ENCODE data around the gene ZNF280C. TPM values are rescaled to one million over a fixed set of nuclear protein-coding genes. Genes with fewer than 3 reads are reported as not detected.

ZNF280C gene
- total RNA-seq, 1 donor from 2014 or later = 14.5 TPM

- H3K36me3 Mint-ChIP-seq = peaks cover 2% of the 10 kb centered on the region
- H3K27ac Mint-ChIP-seq = no peak overlapping the region
- DNase-seq (ENCODE audit: low spot score in 2 of 2, unreplicated experiment in 2 of 2) = no peak
- no peak overlapping the region for H3K4me3 Mint-ChIP-seq
- TF ChIP-seq, protein P1, sequence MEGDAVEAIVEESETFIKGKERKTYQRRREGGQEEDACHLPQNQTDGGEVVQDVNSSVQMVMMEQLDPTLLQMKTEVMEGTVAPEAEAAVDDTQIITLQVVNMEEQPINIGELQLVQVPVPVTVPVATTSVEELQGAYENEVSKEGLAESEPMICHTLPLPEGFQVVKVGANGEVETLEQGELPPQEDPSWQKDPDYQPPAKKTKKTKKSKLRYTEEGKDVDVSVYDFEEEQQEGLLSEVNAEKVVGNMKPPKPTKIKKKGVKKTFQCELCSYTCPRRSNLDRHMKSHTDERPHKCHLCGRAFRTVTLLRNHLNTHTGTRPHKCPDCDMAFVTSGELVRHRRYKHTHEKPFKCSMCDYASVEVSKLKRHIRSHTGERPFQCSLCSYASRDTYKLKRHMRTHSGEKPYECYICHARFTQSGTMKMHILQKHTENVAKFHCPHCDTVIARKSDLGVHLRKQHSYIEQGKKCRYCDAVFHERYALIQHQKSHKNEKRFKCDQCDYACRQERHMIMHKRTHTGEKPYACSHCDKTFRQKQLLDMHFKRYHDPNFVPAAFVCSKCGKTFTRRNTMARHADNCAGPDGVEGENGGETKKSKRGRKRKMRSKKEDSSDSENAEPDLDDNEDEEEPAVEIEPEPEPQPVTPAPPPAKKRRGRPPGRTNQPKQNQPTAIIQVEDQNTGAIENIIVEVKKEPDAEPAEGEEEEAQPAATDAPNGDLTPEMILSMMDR (IDR thresholded peaks at IDR 0.05; ENCODE audit: unreplicated experiment) = no peak
- peaks cover 14% of the 10 kb centered on the region for H3K9me3 Mint-ChIP-seq
- peaks cover 2% of the 10 kb centered on the region for H3K27me3 Mint-ChIP-seq (ENCODE audit: low read depth)
- H3K4me1 Mint-ChIP-seq = peaks cover 42% of the 10 kb centered on the region
Observed at GRCh38 chrX:130174937-130175336, 93.8 kb downstream of the ZNF280C start.

DNA sequence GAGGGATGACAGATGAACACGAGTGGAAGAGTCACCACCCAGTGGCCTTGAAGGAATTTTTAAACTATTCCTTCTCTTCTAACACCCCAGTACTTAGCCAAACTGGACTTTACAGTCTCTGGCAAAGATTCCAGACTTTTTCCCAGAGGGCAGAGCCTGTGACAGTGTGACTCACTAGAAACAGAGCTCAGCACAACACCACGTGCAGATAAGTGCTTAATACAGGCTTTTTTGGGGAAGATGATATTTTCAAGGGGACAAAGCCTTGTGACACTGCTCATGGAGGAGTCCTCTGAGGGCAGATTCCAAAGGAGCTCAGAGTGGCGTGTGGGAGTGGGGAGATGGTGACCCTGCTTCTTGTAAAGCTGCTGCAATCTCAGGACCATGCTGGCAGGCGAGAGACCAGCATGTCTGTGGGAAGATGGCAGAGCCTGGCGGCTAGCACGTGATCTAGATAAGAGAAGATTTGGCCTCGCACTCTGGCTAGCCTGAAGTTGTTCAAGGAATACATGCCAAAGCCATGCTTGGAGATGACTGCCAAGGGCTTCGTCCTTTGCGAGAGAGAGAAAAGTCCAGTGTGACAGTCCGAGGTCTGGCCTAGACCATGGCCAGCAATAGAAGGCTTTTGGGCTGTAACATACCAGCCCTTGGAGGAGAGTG lies 94.5 kb downstream of the ZNF280C start:
- Mint-ChIP-seq H3K27me3 (ENCODE audit: low read depth) (peaks cover 2% of the 10 kb centered on the region), H3K9me3 (peaks cover 8% of the 10 kb centered on the region), H3K4me3 (no peak overlapping the region), H3K4me1 (peaks cover 35% of the 10 kb centered on the region), H3K36me3 (peaks cover 2% of the 10 kb centered on the region), H3K27ac (peak overlapping the region; percentile 13)
- TF ChIP-seq, protein P1 (IDR thresholded peaks at IDR 0.05; ENCODE audit: unreplicated experiment) = no peak
- no peak for DNase-seq (ENCODE audit: low spot score in 2 of 2, unreplicated experiment in 2 of 2)

DNA sequence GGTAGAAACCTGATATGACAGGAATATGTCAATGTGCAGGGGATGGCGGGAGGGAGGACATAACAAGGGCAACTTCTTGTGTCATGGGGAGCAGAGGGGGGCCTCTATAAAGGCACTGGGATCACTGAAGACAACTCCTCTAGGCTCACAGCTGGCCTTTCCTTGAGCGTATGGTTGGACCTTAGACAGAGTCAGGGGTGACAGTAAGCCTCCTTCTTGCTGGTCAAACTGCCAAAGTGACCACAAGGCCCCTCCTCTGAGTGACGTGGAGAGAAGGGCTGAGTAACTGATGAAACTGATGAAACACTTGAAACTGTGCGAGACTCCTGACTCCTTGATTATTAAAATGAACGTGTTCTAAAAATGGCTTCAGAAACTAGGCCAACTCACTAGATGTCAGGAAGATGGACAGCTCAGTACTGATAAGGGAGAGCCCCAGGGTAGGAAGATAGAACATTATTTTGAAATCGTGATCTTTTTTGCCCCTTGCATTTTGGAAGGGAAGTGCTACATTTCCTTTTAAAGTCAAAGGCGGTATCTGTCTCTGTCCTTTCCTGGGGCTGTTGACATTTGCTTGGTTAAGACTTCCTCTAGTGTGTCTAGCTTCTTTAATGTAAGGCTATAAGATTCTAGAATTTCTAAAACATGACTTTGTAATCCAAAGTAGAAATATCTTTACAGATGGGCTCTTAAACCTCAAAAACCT lies 95.4 kb downstream of the ZNF280C start:
- peak overlapping the region; percentile 76 for H3K27ac Mint-ChIP-seq
- H3K4me3 Mint-ChIP-seq = peak overlapping the region; percentile 70

DNA sequence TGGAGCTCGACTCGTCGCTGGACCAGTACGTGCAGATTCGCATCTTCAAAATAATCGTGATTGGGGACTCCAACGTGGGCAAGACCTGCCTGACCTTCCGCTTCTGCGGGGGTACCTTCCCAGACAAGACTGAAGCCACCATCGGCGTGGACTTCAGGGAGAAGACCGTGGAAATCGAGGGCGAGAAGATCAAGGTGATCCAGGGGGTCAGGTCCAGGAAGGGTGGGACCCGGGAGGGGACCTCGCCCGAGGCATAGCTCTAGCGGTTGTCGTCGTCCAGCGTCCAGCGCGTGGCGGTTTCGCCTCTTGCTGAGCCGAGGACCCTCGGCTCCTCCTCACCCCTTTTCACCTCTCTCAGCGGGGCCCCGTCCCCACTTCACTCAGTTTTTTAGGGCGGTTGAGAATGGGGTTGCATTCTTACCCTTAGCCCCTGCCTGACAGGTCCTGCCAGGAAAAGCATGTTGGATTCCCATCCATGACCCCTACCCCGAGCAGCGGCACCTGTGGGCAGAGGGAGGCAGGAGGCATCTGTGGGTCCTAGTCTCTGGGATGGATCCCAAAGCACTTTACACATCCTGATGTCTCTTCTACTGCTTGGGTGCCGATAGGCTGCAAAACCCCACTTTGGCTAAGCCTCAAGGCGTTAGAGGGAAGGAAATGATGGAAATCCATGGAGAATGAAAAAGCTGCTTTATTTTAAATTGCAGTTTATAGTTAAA lies 96.4 kb downstream of the ZNF280C start:
- Mint-ChIP-seq H3K27ac (no peak overlapping the region), H3K4me1 (peaks cover 34% of the 10 kb centered on the region), H3K36me3 (no peaks in the 10 kb centered on the region), H3K9me3 (peaks cover 3% of the 10 kb centered on the region), H3K4me3 (peak overlapping the region; percentile 70), H3K27me3 (ENCODE audit: low read depth) (peaks cover 2% of the 10 kb centered on the region)
- no peak for DNase-seq (ENCODE audit: low spot score in 2 of 2, unreplicated experiment in 2 of 2)
- TF ChIP-seq, protein P1 (IDR thresholded peaks at IDR 0.05; ENCODE audit: unreplicated experiment) = no peak

More for the DNA sequence above, 95.4 kb downstream of the ZNF280C start:
- TF ChIP-seq, protein P1 (IDR thresholded peaks at IDR 0.05; ENCODE audit: unreplicated experiment) = no peak
- H3K4me1 Mint-ChIP-seq = peaks cover 34% of the 10 kb centered on the region
- DNase-seq (ENCODE audit: low spot score in 2 of 2, unreplicated experiment in 2 of 2) = no peak
- peaks cover 2% of the 10 kb centered on the region for H3K27me3 Mint-ChIP-seq (ENCODE audit: low read depth)
- peaks cover 11% of the 10 kb centered on the region for H3K9me3 Mint-ChIP-seq
- peaks cover 2% of the 10 kb centered on the region for H3K36me3 Mint-ChIP-seq

DNA sequence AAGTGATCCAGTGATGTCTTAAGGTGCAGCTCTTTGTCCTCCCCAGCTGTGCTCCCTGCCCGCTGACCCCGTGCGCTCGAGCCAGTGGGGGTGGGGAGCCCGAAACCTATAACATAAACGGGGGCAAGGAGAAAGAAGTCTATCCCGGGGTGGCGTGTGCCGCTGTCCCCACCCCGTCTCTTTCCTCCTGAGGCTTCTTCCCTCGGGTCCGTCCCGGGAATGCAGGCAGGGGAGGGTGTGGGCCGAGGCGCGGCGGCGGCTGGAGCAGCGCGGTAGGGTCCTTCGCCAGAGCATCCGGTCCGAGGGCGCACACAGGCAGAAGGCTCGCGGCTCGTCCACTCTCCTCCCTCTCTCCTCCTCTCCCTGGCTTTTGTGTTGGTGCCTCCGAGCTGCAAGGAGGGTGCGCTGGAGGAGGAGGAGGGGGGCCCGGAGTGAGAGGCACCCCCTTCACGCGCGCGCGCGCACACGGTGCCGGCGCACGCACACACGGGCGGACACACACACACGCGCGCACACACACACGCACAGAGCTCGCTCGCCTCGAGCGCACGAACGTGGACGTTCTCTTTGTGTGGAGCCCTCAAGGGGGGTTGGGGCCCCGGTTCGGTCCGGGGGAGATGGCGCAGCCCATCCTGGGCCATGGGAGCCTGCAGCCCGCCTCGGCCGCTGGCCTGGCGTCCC lies 97.1 kb downstream of the ZNF280C start, which contains the start of gene RAB33A:
TSS of gene RAB33A (plus strand) at position 517 of the 681 bp plus-strand sequence. CDS start at position 618, 101 bp downstream.
- TF ChIP-seq, protein P1 (IDR thresholded peaks at IDR 0.05; ENCODE audit: unreplicated experiment) = no peak
- H3K27ac Mint-ChIP-seq = peak within 1 kb of the TSS; percentile 87
- DNase-seq (ENCODE audit: low spot score in 2 of 2, unreplicated experiment in 2 of 2) = no peak
- peaks cover 2% of the 10 kb centered on the region for H3K27me3 Mint-ChIP-seq (ENCODE audit: low read depth)
- peak within 1 kb of the TSS; percentile 70 for H3K4me3 Mint-ChIP-seq
- peaks cover 9% of the 10 kb centered on the region for H3K9me3 Mint-ChIP-seq
- H3K4me1 Mint-ChIP-seq = peaks cover 38% of the 10 kb centered on the region
- no peaks in the 10 kb centered on the region for H3K36me3 Mint-ChIP-seq

Measured in mesothelial cell of epicardium (in vitro differentiated cells).